Midbrain (tissue), 1 donor: ENCODE data around the gene SUSD2.

ENCODE experiments used
- DNase-seq: peaks from one replicate; lab custom pipeline; 2025; lab: John Stamatoyannopoulos, UW

Gene SUSD2

DNA sequence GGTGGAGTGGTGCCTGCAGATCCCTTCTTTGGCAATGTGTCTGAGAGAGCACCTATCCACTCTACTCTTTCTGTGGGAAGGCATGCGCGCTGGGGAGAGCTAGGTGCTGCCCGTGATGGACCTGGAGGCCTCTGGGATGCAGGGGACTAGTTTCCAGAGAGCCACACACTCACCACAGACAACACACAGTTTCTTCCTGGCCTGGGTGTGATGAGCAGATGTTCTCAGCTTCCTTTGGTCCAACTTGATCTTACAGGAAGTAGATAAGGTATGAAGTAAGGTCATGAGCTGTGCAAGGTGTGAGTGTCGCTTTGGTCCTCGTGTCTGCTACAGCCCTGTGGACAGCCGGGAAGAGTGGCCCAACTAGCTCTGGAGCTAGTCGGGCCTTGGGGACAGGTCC is 27.3 kb upstream of the SUSD2 start:
- no peak for DNase-seq

GRCh38 chr22:24154826-24155225 is 26.5 kb upstream of the SUSD2 start:
- DNase-seq: no peak

DNA sequence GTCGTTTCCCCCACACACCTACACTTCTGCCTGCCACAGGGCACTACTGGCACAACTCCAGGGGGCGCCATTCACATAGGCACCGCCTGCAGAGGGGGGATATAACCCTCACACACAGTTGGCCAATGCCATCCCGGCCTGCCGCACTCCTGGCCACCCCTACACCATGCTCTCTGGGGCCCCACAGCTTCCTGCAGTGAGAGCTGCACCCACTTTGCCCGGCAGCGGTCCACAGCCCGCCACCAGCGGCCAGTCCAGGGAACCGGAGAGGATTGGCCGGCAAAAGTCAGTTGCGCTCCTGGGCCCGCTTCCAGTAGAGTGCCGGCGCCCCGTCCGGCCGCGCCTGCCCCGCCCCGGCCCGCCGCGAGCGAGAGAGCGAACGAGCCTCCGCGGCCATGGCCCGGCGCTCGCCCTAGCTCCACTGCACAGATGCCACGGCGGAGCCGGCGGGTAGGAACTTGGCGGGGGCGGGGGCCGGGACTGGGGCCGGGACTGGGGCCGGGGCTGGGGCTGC is 25.6 kb upstream of the SUSD2 start:
- peak; percentile 72 for DNase-seq

DNA sequence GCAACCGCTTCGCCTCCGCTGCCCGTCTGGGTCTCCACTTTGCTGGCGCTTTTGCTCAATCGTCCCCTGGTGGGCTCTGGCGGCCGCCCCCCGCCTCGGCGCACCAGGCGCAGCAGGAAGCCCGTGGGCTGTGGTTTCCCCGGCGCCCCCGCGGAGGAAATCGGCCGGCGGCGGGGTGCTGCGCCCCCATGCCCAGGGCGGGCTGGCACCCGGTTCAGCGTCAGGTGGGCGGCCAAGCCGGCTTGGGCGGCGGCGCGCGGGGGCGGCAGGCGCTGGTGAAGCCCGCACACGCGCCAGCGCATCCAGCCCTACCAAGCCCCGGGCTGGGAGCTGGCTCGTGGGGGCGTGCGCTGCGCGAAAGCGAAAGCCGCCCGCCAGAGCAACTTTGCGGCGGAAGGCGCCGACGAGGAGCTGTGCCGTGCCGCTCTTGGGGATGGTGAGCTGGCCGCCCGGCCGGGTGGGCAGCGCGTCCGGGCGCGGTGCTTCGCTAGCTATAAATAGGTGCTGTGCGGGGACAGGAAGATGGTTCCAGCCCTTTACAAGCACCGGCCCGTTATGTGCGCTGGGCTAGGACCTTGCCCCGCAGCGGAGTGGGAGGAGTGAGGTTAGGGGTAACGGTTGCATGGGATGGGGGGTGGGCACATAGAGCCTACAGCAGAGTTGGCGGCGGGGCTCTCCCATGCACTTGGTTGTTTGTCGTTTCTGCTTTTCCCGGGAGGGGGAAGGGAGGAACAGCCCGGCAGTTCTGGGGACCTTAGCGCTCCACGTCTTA is 25.0 kb upstream of the SUSD2 start:
- no peak for DNase-seq

GRCh38 chr22:24156913-24157821 is 24.1 kb upstream of the SUSD2 start:
- DNase-seq: peak; percentile 58

GRCh38 chr22:24157822-24158135 is 23.5 kb upstream of the SUSD2 start:
- DNase-seq: no peak

DNA sequence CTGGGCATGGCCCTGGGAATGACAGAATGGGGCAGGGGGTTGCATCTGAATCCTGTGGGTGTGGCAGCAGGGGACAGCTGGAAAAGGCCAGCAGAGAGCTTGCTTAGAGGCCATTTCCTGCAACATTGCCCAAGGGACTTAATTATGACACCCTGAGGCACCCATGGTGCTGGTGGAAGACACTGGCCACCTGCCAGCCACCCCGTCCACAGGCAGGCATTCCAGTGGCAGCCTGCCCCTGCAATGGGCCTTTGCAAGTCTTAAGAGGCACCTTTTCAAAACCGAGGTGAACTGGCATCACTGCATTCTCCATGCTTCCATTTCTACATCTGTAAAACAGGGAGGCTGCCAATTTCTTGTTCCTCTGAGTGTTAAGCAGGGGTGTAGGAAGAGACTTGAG is 21.6 kb upstream of the SUSD2 start:
- DNase-seq: no peak

- DNase-seq: no peak
Observed at GRCh38 chr22:24160546-24160945, 20.7 kb upstream of the SUSD2 start.

DNA sequence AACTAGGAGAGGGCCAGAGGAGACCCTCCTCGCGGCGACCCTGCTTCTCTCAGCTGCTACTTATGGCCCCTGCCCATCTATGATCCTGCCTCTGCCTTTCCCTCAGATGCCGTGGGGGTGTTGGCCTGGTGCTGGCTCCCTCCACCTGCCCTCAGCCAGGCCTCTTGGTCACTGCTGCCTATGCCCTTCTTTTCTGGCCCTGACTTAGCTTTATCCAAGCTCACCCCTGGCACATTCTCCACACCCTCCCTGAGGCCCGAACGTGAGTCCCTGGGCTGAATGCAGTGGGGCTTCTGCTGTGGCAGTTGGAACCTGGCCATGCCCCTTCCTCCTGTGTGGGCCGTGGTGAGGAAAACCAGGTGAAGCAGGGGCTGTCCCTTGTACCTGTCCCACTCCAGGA is 19.8 kb upstream of the SUSD2 start:
- no peak for DNase-seq

DNA sequence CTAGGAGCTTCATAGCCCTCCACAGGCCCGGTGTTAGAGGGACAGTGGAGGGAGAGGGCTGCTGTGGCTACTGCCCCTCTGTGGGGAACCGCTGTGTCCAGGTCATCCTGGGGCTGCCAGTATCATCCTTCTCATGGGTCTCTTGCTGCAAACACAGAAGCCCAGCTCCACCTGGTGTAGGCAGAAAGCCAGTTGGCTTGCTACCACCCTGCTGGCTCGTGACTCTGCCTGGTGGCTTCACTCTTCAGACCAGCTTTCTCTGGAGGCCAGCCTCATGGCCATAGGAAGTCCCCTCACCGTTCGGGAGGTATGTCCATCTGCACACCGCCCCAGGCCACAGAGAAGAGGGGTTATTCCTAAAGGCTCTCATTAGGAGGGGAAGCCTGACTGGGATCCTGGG is 19.4 kb upstream of the SUSD2 start:
- no peak for DNase-seq

GRCh38 chr22:24162436-24162835 is 18.9 kb upstream of the SUSD2 start:
- DNase-seq: no peak

GRCh38 chr22:24164243-24164642 is 17.0 kb upstream of the SUSD2 start:
- no peak for DNase-seq

DNA sequence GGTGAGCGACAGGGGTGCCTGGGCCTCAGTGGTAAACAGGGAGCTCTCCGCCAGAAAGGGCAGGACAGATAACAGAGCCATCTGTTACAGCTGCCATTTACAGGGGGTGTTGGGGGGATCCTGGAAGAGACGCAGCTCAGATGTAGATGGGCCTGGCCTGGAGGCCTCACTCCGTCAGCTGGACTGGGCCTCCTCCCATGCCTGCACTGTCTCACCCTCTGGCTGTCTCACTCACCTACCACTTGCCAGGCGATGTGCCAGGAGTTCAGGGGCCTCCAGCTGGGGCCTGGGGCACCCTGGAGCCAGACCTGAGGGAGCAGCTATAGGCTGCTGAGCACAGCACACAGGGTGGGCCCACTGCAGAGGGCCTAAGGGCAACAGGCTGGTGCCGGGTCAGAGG is 16.3 kb upstream of the SUSD2 start:
- DNase-seq: no peak

GRCh38 chr22:24165673-24166072 is 15.6 kb upstream of the SUSD2 start:
- no peak for DNase-seq

- DNase-seq: no peak
Observed at GRCh38 chr22:24166811-24167210, 14.5 kb upstream of the SUSD2 start.

DNA sequence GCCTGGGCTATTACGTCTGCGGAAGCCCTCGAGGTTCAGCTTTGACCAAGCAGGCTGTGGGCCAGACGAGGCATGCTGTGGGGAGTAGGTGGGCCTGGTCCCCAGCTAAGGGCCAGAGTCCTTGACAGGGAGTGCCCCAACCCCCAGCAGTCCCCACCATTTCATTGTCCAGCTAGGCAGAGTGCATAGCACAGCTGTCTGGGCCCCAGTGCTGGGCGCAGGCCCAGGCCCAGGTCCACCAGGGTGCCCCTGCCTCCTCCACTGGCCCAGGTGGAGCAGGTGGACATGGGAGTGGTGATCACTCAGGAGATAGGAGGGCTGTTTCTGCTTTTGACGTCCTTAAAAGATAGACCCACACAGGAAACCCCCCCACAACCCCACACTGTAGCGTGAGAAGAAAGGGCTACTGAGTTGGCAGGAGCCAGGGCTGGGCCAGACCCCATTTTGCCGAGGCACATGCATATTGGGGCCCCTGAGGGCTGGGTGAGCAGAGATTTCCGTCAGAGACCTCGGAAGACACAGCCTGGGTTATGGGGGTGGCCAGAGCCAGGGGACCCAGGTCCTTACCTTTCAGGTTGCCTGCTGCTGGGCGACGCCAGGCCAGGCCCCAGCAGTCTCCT is 11.7 kb upstream of the SUSD2 start:
- no peak for DNase-seq

- DNase-seq: no peak
Observed at GRCh38 chr22:24170188-24170587, 11.1 kb upstream of the SUSD2 start.

DNA sequence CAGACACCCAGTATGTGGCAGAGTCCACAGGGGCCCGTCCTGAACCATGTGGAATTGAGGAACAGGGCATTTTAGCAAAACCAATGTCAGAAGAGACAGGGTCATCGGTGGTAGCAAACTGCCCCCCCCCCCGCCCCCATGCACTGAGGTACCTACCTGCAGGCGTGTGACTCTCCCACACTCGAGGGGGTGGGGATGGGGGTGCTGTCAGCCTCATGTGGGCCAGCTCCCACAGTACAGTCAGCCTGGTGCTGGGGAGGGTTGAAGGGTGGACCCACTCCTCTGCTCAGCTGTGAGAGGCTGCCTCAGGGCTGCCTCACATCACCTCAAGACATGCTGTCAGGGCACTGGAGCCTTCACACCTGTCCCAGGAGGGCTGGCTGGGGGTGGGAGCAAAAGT is 10.7 kb upstream of the SUSD2 start:
- DNase-seq: no peak

DNA sequence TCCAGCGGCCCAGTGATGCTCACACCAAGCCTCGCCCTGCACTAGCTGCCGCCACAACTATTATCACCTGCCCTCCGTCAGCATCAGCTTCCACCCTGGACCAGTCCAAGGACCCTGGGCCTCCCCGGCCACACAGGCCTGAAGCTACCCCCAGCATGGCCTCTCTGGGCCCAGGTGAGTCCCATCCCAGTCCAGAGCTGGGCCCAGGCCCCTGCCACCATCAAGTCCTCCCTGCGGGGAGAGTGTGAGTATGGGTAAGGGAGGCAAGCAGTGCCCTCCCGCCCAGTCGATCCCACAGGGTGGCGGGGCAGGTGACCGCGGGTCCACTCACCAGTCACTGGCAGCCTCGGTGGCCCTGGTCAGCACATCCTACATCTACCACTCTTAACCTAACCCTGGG is 9.5 kb upstream of the SUSD2 start:
- no peak for DNase-seq

DNA sequence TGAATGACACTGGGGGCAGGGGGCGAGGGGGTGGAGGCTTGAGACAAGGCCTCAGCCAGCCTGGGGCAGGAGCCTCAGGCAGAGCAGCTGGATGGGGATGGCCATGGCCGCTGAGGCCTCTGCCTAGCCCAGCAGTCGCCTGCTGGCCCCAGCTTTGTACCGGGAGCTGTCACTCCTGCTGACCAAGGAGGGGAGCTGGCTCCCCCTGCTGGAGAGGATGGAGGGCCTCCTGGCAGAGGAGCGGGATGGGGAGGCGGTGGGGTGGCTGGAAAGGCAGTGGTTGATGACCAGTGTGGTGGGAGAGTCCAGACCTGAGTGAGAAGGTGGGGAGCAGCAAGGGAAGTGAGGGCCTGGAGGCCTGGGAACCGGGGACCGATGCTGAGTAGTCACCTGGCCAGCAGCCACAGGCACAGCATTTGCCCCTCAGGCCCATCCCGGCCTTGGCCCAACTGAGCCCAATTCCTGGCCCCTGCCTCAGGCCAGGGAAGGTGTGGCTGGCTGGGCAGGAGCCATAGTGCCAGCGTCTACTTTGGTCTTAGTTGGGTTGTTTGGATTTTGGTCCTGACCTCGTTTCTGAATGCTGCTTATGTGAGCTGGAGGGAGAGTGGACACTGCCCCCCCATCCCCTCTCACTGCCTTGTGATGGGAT is 6.0 kb upstream of the SUSD2 start:
- peak; percentile 65 for DNase-seq

DNA sequence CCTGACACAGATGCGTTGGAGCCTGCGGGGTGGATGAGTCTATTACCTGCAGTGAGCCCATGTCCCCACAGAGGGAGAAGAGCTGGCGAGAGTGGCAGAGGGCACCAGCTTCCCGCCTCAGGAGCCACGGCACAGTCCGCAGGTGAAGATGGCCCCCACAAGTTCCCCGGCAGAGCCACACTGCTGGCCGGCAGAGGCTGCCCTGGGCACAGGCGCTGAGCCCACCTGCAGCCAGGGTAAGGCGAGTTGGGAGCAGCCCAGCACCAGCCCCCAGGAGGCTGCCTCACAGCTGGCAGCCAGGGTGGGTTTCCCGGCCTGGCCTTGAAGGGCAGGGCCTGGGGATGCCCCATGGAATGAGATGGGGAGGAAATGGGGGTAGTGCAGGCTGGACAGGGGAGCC is 5.2 kb upstream of the SUSD2 start:
- DNase-seq: no peak

DNA sequence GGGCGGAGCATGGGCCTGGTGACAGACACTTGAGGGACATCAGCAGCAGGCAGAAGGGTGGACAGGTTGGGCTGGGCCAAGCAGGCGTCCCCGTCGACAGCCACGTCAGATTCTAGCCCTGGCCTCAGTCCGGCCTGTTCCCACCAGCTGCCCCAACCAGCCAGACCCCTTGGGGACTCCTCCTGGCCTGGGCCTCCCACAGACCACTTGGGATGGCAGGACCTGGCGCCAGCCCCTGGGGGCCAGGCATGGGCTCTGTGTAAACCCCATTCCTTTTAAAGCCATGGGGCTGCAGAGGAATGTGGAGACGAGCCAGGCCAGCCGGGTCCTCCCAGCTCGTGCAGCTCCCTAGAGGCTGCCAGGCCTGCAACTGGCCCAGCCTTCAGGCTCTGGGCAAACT is 4.7 kb upstream of the SUSD2 start:
- no peak for DNase-seq
